Right atrium auricular region (tissue), 2 donors: ENCODE measurements around the gene NRG2. TPM values are rescaled to one million over a fixed set of nuclear protein-coding genes. Genes with fewer than 3 reads are reported as not detected.

Experiments
- DNase-seq: peaks from one replicate; pipeline ENCODE4 v3.0.0-alpha.2; 2019; ENCODE audit warnings: low spot score
- H3K27ac ChIP-seq, 2 donors: fragments of 200-600 bp; sonication (generic); 1 replicate in 1 of 2; 2 replicates in 1 of 2; pipeline ENCODE4 v1.5.1; 2016 to 2019
- H3K27me3 ChIP-seq, 2 donors: fragments of 200-600 bp; sonication (generic); one replicate each; pipeline versions ENCODE4 v1.5.1 to v1.6.0; 2017 to 2019
- H3K36me3 ChIP-seq: fragments of 200-600 bp; sonication (generic); one replicate; pipeline ENCODE4 v1.5.1; 2016
- H3K4me1 ChIP-seq, 2 donors: fragments of 200-600 bp; sonication (generic); one replicate each; pipeline versions ENCODE4 v1.5.1 to v1.6.0; 2017 to 2019
- H3K4me3 ChIP-seq, 2 donors: fragments of 200-600 bp; sonication (generic); 1 replicate in 1 of 2; 2 replicates in 1 of 2; pipeline ENCODE4 v1.5.1; 2017 to 2019; ENCODE audit warnings: mild to moderate bottlenecking in 1 of 2, moderate library complexity in 1 of 2
- H3K9me3 ChIP-seq, 2 donors: fragments of 200-600 bp; sonication (generic); one replicate each; pipeline ENCODE4 v1.5.1; 2019
- CTCF ChIP-seq, 2 donors: fragments of 200-600 bp; sonication (generic); IDR thresholded peaks; one replicate each; pipeline ENCODE4 v1.5.1; 2019; ENCODE audit warnings: antibody characterized with exemption in 2 of 2
- total RNA-seq, 2 donors: library from RNA; depleted of rRNA; stranded (reverse); fragments of >200 nt; gene quantifications; one replicate each; pipeline ENCODE4 v1.1.0, GENCODE V29; 2016

NRG2 gene
- total RNA-seq, 2 donors from 2014 or later, result 1.8 to 1.9 TPM

DNA sequence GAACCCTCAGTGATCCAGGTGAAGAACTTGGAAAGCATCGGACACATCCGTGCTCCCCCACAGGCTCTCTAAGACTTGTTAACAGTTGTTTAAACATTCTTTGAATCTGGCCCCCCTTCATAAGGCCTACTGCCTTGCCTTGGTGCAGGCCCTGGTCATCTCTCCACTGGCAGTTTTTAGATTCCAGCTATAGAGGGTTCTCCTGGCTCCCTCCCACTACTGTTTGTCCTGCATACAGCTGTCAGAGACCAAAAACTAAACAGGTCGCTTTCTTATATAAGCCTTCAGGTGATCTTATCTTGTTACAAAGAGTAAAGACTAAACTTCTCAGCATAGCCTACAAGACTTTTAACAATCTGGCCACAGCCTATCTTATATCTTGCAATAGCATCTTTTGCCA, 32.3 kb downstream of the NRG2 start:
- DNase-seq, result no peak
- Histone ChIP-seq H3K27ac (peak overlapping the region; percentile 27 to 62), H3K36me3 (no peaks in the 10 kb centered on the region), H3K4me1 (no peaks in the 10 kb centered on the region), H3K4me3 (no peak overlapping the region), H3K9me3 (no peaks in the 10 kb centered on the region), H3K27me3 (no peaks in the 10 kb centered on the region)
- TF ChIP-seq CTCF (IDR thresholded peaks at IDR 0.05), result no peak

GRCh38 chr5:140007311-140007710, 35.8 kb downstream of the NRG2 start:
- H3K27me3 ChIP-seq, result no peaks in the 10 kb centered on the region
- H3K36me3 ChIP-seq, result no peaks in the 10 kb centered on the region
- H3K4me3 ChIP-seq, result no peak overlapping the region
- H3K4me1 ChIP-seq, result no peaks in the 10 kb centered on the region
- no peaks in the 10 kb centered on the region for H3K9me3 ChIP-seq
- DNase-seq, result no peak
- no peak for TF ChIP-seq CTCF (IDR thresholded peaks at IDR 0.05)
- no peak overlapping the region for H3K27ac ChIP-seq

GRCh38 chr5:140005145-140005591, 37.9 kb downstream of the NRG2 start:
- no peak for TF ChIP-seq CTCF (IDR thresholded peaks at IDR 0.05)
- Histone ChIP-seq H3K27ac (no peak overlapping the region), H3K4me3 (no peak overlapping the region), H3K9me3 (no peaks in the 10 kb centered on the region), H3K4me1 (peaks cover 0 to 5% of the 10 kb centered on the region in 2 donors), H3K27me3 (no peaks in the 10 kb centered on the region), H3K36me3 (no peaks in the 10 kb centered on the region)
- no peak for DNase-seq

DNA sequence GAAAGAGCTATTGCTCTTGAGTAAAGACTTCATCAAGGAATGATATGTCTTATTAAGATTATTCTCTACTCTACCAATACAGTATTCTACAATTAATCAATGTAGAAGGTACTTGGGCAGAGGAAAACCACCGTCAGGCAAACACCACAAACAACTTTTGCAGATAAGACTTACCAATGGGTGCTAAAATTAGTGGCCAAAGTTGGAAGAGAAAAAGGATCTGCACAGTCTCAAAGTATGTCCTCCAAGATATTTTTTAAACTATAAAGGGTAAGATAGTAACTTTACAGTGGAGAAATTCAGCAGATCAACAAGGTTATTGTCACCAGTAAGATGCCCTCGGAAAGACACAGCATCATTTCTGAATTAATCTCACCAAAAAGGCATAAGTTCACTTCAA, 38.9 kb downstream of the NRG2 start:
- Histone ChIP-seq H3K4me1 (peaks cover 0 to 9% of the 10 kb centered on the region in 2 donors), H3K4me3 (no peak overlapping the region), H3K27me3 (no peaks in the 10 kb centered on the region), H3K36me3 (no peaks in the 10 kb centered on the region), H3K9me3 (no peaks in the 10 kb centered on the region), H3K27ac (no peak overlapping the region)
- no peak for TF ChIP-seq CTCF (IDR thresholded peaks at IDR 0.05)
- DNase-seq, result no peak

DNA sequence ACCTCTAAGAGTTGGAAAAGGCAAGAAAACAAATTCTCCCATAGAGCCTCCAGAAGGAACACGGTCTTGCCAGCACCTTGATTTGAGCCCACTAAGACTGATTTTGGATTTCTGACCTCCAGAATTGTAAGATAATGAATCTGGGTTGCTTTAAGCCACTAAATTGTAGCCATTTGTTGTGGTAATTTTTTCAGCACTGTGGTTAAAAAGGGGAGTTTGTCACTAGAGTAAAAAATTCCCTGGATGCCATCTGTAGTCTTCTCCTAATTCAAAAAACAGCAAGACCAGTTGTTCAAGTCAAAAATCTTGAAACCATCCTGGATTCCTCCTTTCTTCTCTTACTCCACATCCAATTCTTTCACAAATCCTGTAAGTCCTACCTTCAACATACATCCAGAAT, 39.6 kb downstream of the NRG2 start:
- Histone ChIP-seq H3K27ac (no peak overlapping the region), H3K4me3 (no peak overlapping the region), H3K27me3 (no peaks in the 10 kb centered on the region), H3K4me1 (peaks cover 0 to 9% of the 10 kb centered on the region in 2 donors), H3K9me3 (no peaks in the 10 kb centered on the region), H3K36me3 (no peaks in the 10 kb centered on the region)
- DNase-seq, result no peak
- no peak for TF ChIP-seq CTCF (IDR thresholded peaks at IDR 0.05)

DNA sequence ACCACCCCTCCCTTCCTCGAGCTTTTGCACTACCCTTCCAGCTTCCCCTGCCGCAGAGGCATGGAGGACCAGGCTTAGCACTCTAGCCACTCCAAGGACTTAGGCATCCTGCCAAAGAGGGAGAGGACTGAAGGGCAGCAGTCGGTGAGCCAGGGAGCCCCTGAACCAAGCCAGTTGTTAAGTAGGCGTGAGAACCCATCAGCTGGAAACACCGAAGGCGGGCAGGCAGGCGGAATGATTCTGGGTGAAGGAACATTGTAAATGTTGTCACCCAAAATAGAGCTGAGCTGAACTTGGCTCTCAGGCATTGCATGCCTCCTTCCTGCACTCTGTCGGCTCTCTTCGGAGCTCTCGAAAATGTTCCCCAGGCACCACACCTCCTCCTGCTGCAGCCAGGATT, 42.8 kb downstream of the NRG2 start:
- Histone ChIP-seq H3K9me3 (no peaks in the 10 kb centered on the region), H3K27me3 (no peaks in the 10 kb centered on the region), H3K4me1 (peaks cover 0 to 9% of the 10 kb centered on the region in 2 donors), H3K27ac (peak overlapping the region; percentile 61 to 75), H3K36me3 (no peaks in the 10 kb centered on the region), H3K4me3 (peak overlapping the region in 1 of 2 donors; percentile 18)
- no peak for DNase-seq
- no peak for TF ChIP-seq CTCF (IDR thresholded peaks at IDR 0.05)
